A673 (cell line): ENCODE data around the gene HSD11B2. TPM values are rescaled to one million over a fixed set of nuclear protein-coding genes. Genes with fewer than 3 reads are reported as not detected.

Experiments used
- BruUV-seq: library from RNA; stranded (reverse); fragments of 400-500 nt; replicated peaks from 2 replicates; lab custom pipeline; 2021; lab: Mats Ljungman, UMichigan
- CTCF ChIA-PET: fragments of 300-600 bp; sonication (Branson Sonifier 250); formaldehyde crosslinking; loops from one replicate; lab custom pipeline; 2022; ENCODE audit warnings: antibody characterized with exemption; lab: Charles Lee
- POLR2A ChIA-PET: fragments of 300-600 bp; sonication (Branson Sonifier 250); formaldehyde crosslinking; loops from one replicate; lab custom pipeline; 2022; ENCODE audit warnings: antibody characterized with exemption; ENCODE audit not compliant: low non-redundant PET; lab: Charles Lee
- DNase-seq: peaks from one replicate; pipeline ENCODE4 v3.0.0-alpha.2; 2015; ENCODE audit warnings: low spot score
- H3K27ac ChIP-seq: fragments of 200-600 bp; sonication (generic); 2 replicates; pipeline ENCODE4 v1.5.1; 2016; ENCODE audit warnings: mixed run types, low read depth, mild to moderate bottlenecking, mixed read lengths, antibody characterized with exemption, low read length; ENCODE audit not compliant: poor library complexity, severe bottlenecking
- H3K27me3 ChIP-seq: fragments of 200-600 bp; sonication (generic); replicated peaks from 2 replicates; pipeline ENCODE4 v1.6.1; 2017; ENCODE audit warnings: mixed run types, low read depth, mild to moderate bottlenecking, mixed read lengths, antibody characterized with exemption, low read length; ENCODE audit not compliant: insufficient read depth, poor library complexity
- H3K36me3 ChIP-seq: fragments of 200-600 bp; sonication (generic); 2 replicates; pipeline ENCODE4 v1.6.1; 2016; ENCODE audit warnings: mixed run types, mild to moderate bottlenecking, mixed read lengths, antibody characterized with exemption, low read length; ENCODE audit not compliant: insufficient read depth, poor library complexity, severe bottlenecking
- H3K4me1 ChIP-seq: fragments of 200-600 bp; sonication (generic); 2 replicates; pipeline ENCODE4 v1.6.1; 2017; ENCODE audit warnings: mixed run types, mild to moderate bottlenecking, mixed read lengths, antibody characterized with exemption, low read length; ENCODE audit not compliant: insufficient read depth, poor library complexity, severe bottlenecking
- H3K4me3 ChIP-seq: fragments of 200-600 bp; sonication (generic); 2 replicates; pipeline ENCODE4 v1.5.1; 2016; ENCODE audit warnings: low read depth, mixed run types, mild to moderate bottlenecking, mixed read lengths, low read length; ENCODE audit not compliant: poor library complexity, severe bottlenecking
- H3K9me3 ChIP-seq: fragments of 200-600 bp; sonication (generic); 2 replicates; pipeline ENCODE4 v1.6.1; 2016; ENCODE audit warnings: mixed run types, low read depth, mild to moderate bottlenecking, mixed read lengths, antibody characterized with exemption, low read length; ENCODE audit not compliant: poor library complexity, severe bottlenecking
- EZH2 ChIP-seq: fragments of 200-600 bp; sonication (generic); IDR thresholded peaks from 2 replicates; pipeline ENCODE4 v1.6.1; 2017; ENCODE audit warnings: borderline replicate concordance, low read depth, mild to moderate bottlenecking, mixed read lengths, antibody characterized with exemption, low read length; ENCODE audit not compliant: poor library complexity, severe bottlenecking
- intact Hi-C: fragments of 100-400 bp; cut with micrococcal nuclease; formaldehyde crosslinking; loops from one replicate; pipeline ENCODE4 v1.10.0; 2022; ENCODE audit not compliant: unreplicated experiment
- total RNA-seq: library from RNA; stranded (reverse); gene quantifications from 2 replicates; pipeline ENCODE4 v1.2.3, GENCODE V29; 2021
- TF ChIP-seq, protein P1 (sequence below): fragments of 300-800, 200-600 bp; sonication (generic); conservative IDR thresholded peaks from 2 replicates; pipeline ENCODE4 v1.5.1; 2017; ENCODE audit warnings: low read depth, mild to moderate bottlenecking, antibody characterized with exemption, low read length, moderate library complexity, mixed read lengths

HSD11B2 gene
- total RNA-seq, 1 experiment from 2014 or later = 2.3 TPM

DNA sequence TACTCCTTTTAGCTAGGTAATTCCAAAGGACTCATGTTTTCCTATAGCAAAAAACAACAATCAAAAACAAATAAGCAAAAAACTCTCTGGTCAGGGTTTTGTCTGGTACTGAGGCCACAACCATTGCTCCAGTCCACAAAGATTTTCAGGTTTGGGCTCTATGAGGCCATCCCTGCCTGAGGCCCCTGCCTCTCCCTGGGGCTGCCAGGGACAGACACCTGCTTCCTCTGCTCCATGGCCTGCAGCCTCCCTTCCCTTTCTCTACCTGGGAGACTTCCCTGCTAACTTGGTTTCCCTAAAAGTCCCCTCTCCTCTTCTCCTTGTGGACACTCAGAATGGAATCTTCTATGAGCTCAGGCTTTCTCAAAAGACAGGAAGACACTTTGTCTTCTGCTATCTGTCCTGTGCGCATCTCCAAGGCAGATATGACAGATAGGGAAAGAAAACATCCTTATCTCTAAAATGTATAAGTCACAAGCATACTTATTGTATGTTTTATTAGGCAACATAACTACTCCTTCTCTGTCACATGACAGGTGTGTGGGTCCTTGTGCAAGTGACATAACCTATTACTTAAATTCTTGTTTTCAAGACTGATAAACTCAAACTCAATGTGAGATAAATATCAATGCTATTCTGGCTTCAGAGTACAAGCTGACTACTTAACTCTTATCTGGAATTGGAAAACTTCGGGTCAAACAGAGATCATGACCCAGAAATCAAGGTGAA lies 13.4 kb upstream of the HSD11B2 start:
- POLR2A ChIA-PET = no interaction called here
- intact Hi-C loops = no loop called here
- H3K4me3 ChIP-seq = no peak overlapping the region
- H3K27ac ChIP-seq = no peak overlapping the region
- no peaks in the 10 kb centered on the region for H3K27me3 ChIP-seq
- no TSS peak for BruUV-seq
- CTCF ChIA-PET = no interaction called here
- H3K9me3 ChIP-seq = no peaks in the 10 kb centered on the region
- TF ChIP-seq EZH2 = no peak
- no peaks in the 10 kb centered on the region for H3K36me3 ChIP-seq
- peaks cover 8% of the 10 kb centered on the region for H3K4me1 ChIP-seq
- DNase-seq = no peak

DNA sequence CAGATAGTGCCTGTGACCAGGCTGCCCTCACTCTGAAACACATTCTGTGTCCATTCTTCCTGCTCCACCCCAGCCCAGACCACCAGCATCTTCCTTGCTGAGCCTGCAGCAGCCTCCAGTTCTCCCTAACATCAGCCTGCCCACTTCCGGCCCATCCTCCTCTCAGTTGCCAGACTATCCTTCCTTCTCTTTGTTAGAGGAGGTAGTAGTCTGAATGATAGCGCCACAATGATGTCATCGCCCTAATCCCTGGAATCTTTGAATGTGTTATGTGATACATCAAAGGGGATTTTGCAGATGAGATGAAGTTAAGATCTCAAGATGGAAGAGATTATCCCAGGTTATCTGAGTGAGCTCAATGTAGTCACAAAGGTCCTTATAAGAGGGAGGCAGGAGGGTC lies 11.4 kb upstream of the HSD11B2 start:
- ChIA-PET POLR2A (interaction anchor here (0.6 kb wide), 1 partner anchor 26 kb away, joined by 12 read pairs; the partner anchor contains the start of gene TPPP3), CTCF (interaction anchor here (0.6 to 1.4 kb wide), 2 partner anchors 9 to 37 kb away, joined by 4 to 7 read pairs; no protein-coding TSS in a partner anchor)
- intact Hi-C loops = no loop called here
- Histone ChIP-seq H3K4me1 (peaks cover 27% of the 10 kb centered on the region), H3K36me3 (no peaks in the 10 kb centered on the region), H3K27me3 (no peaks in the 10 kb centered on the region), H3K4me3 (no peak overlapping the region), H3K27ac (no peak overlapping the region), H3K9me3 (no peaks in the 10 kb centered on the region)
- BruUV-seq = no TSS peak
- DNase-seq = peak; percentile 65
- TF ChIP-seq, protein P1, sequence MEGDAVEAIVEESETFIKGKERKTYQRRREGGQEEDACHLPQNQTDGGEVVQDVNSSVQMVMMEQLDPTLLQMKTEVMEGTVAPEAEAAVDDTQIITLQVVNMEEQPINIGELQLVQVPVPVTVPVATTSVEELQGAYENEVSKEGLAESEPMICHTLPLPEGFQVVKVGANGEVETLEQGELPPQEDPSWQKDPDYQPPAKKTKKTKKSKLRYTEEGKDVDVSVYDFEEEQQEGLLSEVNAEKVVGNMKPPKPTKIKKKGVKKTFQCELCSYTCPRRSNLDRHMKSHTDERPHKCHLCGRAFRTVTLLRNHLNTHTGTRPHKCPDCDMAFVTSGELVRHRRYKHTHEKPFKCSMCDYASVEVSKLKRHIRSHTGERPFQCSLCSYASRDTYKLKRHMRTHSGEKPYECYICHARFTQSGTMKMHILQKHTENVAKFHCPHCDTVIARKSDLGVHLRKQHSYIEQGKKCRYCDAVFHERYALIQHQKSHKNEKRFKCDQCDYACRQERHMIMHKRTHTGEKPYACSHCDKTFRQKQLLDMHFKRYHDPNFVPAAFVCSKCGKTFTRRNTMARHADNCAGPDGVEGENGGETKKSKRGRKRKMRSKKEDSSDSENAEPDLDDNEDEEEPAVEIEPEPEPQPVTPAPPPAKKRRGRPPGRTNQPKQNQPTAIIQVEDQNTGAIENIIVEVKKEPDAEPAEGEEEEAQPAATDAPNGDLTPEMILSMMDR = no peak
- TF ChIP-seq EZH2 = no peak

DNA sequence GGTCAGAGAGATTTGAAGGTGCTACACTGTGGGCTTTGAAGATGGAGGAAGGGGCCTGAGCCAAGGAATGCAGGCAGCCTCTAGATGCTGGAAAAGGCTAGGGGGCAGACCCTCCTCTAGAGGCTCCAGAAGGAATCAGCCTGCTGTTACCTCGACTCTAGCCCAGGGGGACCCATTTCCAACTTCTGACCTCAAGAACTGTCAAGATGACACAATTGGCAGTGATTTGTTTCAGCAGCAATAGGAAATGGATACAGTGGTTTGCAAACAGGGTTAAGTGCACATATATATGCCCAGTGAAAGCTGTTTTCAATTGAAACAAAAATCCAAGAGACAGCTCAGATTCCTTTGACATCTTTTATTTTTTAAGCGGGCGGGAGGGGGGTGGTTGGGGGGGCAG lies 11.0 kb upstream of the HSD11B2 start:
- no peak overlapping the region for H3K4me3 ChIP-seq
- H3K36me3 ChIP-seq = no peaks in the 10 kb centered on the region
- intact Hi-C loops = no loop called here
- no peak overlapping the region for H3K27ac ChIP-seq
- BruUV-seq = no TSS peak
- H3K4me1 ChIP-seq = peaks cover 31% of the 10 kb centered on the region
- ChIA-PET POLR2A (interaction anchor here (0.6 kb wide), 1 partner anchor 27 kb away, joined by 12 read pairs; the partner anchor contains the start of gene TPPP3), CTCF (interaction anchor here (0.6 to 1.4 kb wide), 3 partner anchors 8 to 37 kb away, joined by 4 to 9 read pairs (median 7); no protein-coding TSS in a partner anchor)
- H3K27me3 ChIP-seq = no peaks in the 10 kb centered on the region
- DNase-seq = no peak
- no peaks in the 10 kb centered on the region for H3K9me3 ChIP-seq
- TF ChIP-seq EZH2 = no peak
- TF ChIP-seq, protein P1 = no peak
